Measurements from ENCODE around the gene ENTREP3.

GRCh38 chr1:155236451-155236850 lies 18.8 kb downstream of the ENTREP3 start:
- TF ChIP-seq CTCF (conservative IDR thresholded peaks at IDR 0.05; ENCODE audit: low read length) (no peak), EZH2phosphoT487 (IDR thresholded peaks at IDR 0.05; ENCODE audit: borderline replicate concordance, low read depth, low read length) (no peak)
